Keratinocyte (primary cell): ENCODE results near the gene NATD1. TPM values are rescaled to one million over a fixed set of nuclear protein-coding genes. Genes with fewer than 3 reads are reported as not detected.
A peak's percentile ranks its signal among the peaks of the same experiment; 100 is the strongest.

Experiments
- DNase-seq: peaks from one replicate; pipeline ENCODE4 v3.0.0-alpha.2; 2011; ENCODE audit warnings: low read depth, missing footprints, low spot score
- FAIRE-seq: peaks from 2 replicates; lab custom pipeline; 2011; peaks lifted over from hg19 to GRCh38; lab: Jason Lieb, UNC
- H2AFZ ChIP-seq: 2 replicates; pipeline ENCODE4 v1.6.0; 2012; ENCODE audit warnings: low read length, control low read depth, inconsistent platforms; ENCODE audit not compliant: control insufficient read depth
- H3K27ac ChIP-seq: 2 replicates; pipeline ENCODE4 v1.5.1; 2011; ENCODE audit warnings: low read length; ENCODE audit not compliant: control insufficient read depth, insufficient read depth
- H3K27me3 ChIP-seq: 3 replicates; pipeline ENCODE4 v1.6.0; 2011; ENCODE audit warnings: low read length; ENCODE audit not compliant: control insufficient read depth, insufficient read depth; ENCODE audit errors: extremely low read depth
- H3K36me3 ChIP-seq, 2 experiments: 2 replicates in 1 of 2; 3 replicates in 1 of 2; pipeline ENCODE4 v1.5.1; 2011; ENCODE audit warnings: low read length in 2 of 2, mild to moderate bottlenecking in 1 of 2; ENCODE audit not compliant: control insufficient read depth in 2 of 2, insufficient read depth in 2 of 2; ENCODE audit errors: extremely low read depth in 1 of 2
- H3K4me1 ChIP-seq: 3 replicates; pipeline ENCODE4 v1.5.1; 2011; ENCODE audit warnings: low read length; ENCODE audit not compliant: control insufficient read depth, insufficient read depth; ENCODE audit errors: extremely low read depth
- H3K4me2 ChIP-seq: 3 replicates; pipeline ENCODE4 v1.6.0; 2011; ENCODE audit warnings: low read depth, low read length; ENCODE audit not compliant: control insufficient read depth, insufficient read depth; ENCODE audit errors: extremely low read depth
- H3K4me3 ChIP-seq, 3 experiments: fragments of 200-600 bp in 1 of 3; sonication (generic) in 1 of 3; 2 replicates in 2 of 3; 3 replicates in 1 of 3; pipeline ENCODE4 v1.5.1; 2011 to 2016; ENCODE audit warnings: low read length in 3 of 3, mild to moderate bottlenecking in 3 of 3, control low read depth in 2 of 3, inconsistent platforms in 1 of 3, low read depth in 1 of 3, mixed read lengths in 1 of 3, mixed run types in 1 of 3, moderate library complexity in 1 of 3; ENCODE audit not compliant: control insufficient read depth in 2 of 3, insufficient read depth in 2 of 3; ENCODE audit errors: extremely low read depth in 1 of 3
- H3K79me2 ChIP-seq: 2 replicates; pipeline ENCODE4 v1.6.0; 2012; ENCODE audit warnings: low read length; ENCODE audit not compliant: control insufficient read depth, insufficient read depth
- H3K9ac ChIP-seq: 3 replicates; pipeline ENCODE4 v1.6.0; 2011; ENCODE audit warnings: low read length; ENCODE audit not compliant: control insufficient read depth, insufficient read depth; ENCODE audit errors: extremely low read depth
- H3K9me1 ChIP-seq: 3 replicates; pipeline ENCODE4 v1.6.0; 2011; ENCODE audit warnings: low read length; ENCODE audit not compliant: control insufficient read depth, insufficient read depth; ENCODE audit errors: extremely low read depth
- H3K9me3 ChIP-seq: 2 replicates; pipeline ENCODE4 v1.5.1; 2012; ENCODE audit warnings: low read depth, low read length; ENCODE audit not compliant: control insufficient read depth
- H4K20me1 ChIP-seq: 3 replicates; pipeline ENCODE4 v1.6.0; 2011; ENCODE audit warnings: low read length; ENCODE audit not compliant: control insufficient read depth, insufficient read depth; ENCODE audit errors: extremely low read depth
- CTCF ChIP-seq, 3 experiments: IDR thresholded peaks in 1 of 3; conservative IDR thresholded peaks in 1 of 3; optimal IDR thresholded peaks in 1 of 3; 2 replicates in 2 of 3; 3 replicates in 1 of 3; pipeline versions ENCODE3 to v1.5.1; 2011; ENCODE audit warnings: low read length in 3 of 3, mild to moderate bottlenecking in 3 of 3, moderate library complexity in 2 of 3, control low read depth in 1 of 3, inconsistent platforms in 1 of 3; ENCODE audit not compliant: insufficient read depth in 2 of 3; ENCODE audit errors: extremely low read depth in 1 of 3
- EZH2 ChIP-seq: IDR thresholded peaks from one replicate; pipeline ENCODE4 v1.6.1; 2012; ENCODE audit warnings: inconsistent platforms, mild to moderate bottlenecking, low read length, moderate library complexity
- dilution Hi-C: fragments of 300-500 bp; cut with MboI; formaldehyde crosslinking; loops from one replicate; pipeline ENCODE4 v1.7.0; 2020; ENCODE audit warnings: low sequenced_read_pairs; ENCODE audit not compliant: extremely low pct_ligation_motif_present
- polyA plus RNA-seq, 5 experiments: library from polyadenylated mRNA; depleted of rRNA in 3 of 5; stranded (reverse) in 3 of 5; stranded (forward) in 1 of 5; unstranded in 1 of 5; fragments of >200 nt; gene quantifications; 1 replicate in 1 of 5; 2 replicates in 3 of 5; 3 replicates in 1 of 5; pipeline versions ENCODE4 v1.2.1 to v1.2.3, GENCODE V29; 2011 to 2012; ENCODE audit warnings: missing spikeins in 2 of 5, low read depth in 1 of 5, low replicate concordance in 1 of 5

NATD1 gene
- polyA plus RNA-seq, 1 donor (not counting 4 experiments of a cell fraction or from before 2014, with no cell fraction given) = 1.5 TPM

- Histone ChIP-seq H3K79me2 (peaks cover 90% of the 10 kb centered on the region), H3K4me1 (peaks cover 31% of the 10 kb centered on the region), H3K9me1 (peaks cover 16% of the 10 kb centered on the region), H3K27ac (no peak overlapping the region), H2AFZ (no peak overlapping the region), H3K9ac (no peak overlapping the region), H3K27me3 (no peaks in the 10 kb centered on the region), H3K4me3 (no peak overlapping the region), H3K9me3 (no peaks in the 10 kb centered on the region), H3K4me2 (no peak overlapping the region), H4K20me1 (peaks cover 35% of the 10 kb centered on the region), H3K36me3 (peaks cover 8 to 24% of the 10 kb centered on the region in 2 experiments)
- dilution Hi-C loops = no loop called here
- no peak for DNase-seq
- TF ChIP-seq CTCF (optimal IDR thresholded peaks at IDR 0.05 in 1 of 3, IDR thresholded peaks at IDR 0.05 in 1 of 3, conservative IDR thresholded peaks at IDR 0.05 in 1 of 3; ENCODE audit: extremely low read depth in 1 of 3, insufficient read depth in 2 of 3, low read length in 3 of 3) = no peak
- FAIRE-seq = no peak
These were observed 50.7 kb downstream of the NATD1 start for GRCh38 chr17:21202512-21202911.

- Histone ChIP-seq H3K4me2 (peak overlapping the region; percentile 10), H3K9me1 (peaks cover 16% of the 10 kb centered on the region), H3K79me2 (peaks cover 87% of the 10 kb centered on the region), H3K4me3 (no peak overlapping the region), H3K4me1 (peaks cover 34% of the 10 kb centered on the region), H3K27ac (no peak overlapping the region), H2AFZ (no peak overlapping the region), H3K36me3 (peaks cover 11 to 31% of the 10 kb centered on the region in 2 experiments), H4K20me1 (peaks cover 35% of the 10 kb centered on the region), H3K9me3 (no peaks in the 10 kb centered on the region), H3K27me3 (no peaks in the 10 kb centered on the region), H3K9ac (no peak overlapping the region)
- FAIRE-seq (peak; percentile 41), DNase-seq (no peak)
- TF ChIP-seq EZH2 = no peak
- TF ChIP-seq CTCF (optimal IDR thresholded peaks at IDR 0.05 in 1 of 3, IDR thresholded peaks at IDR 0.05 in 1 of 3, conservative IDR thresholded peaks at IDR 0.05 in 1 of 3; ENCODE audit: extremely low read depth in 1 of 3, insufficient read depth in 2 of 3, low read length in 3 of 3) = no peak
- dilution Hi-C loops = no loop called here
These were observed 51.3 kb downstream of the NATD1 start for GRCh38 chr17:21201874-21202273.
